Daoy (cell line): ENCODE results near the gene FBXL7. TPM values are rescaled to one million over a fixed set of nuclear protein-coding genes. Genes with fewer than 3 reads are reported as not detected.

Experiments used
- DNase-seq: peaks from one replicate; pipeline ENCODE4 v3.0.0-alpha.2; 2015; ENCODE audit warnings: low read depth
- total RNA-seq: library from RNA; depleted of rRNA; stranded (reverse); fragments of >200 nt; shearing (Covaris generic); gene quantifications from 2 replicates; pipeline ENCODE4 v1.2.3, GENCODE V29; 2014

Gene FBXL7
- total RNA-seq, 1 experiment from 2014 or later: 3.0 TPM

- DNase-seq: no peak
These were observed 38.5 kb downstream of the FBXL7 start for GRCh38 chr5:15538516-15538915.

GRCh38 chr5:15539951-15540350 is 40.0 kb downstream of the FBXL7 start:
- DNase-seq: no peak

GRCh38 chr5:15544039-15544438 is 44.1 kb downstream of the FBXL7 start:
- no peak for DNase-seq

GRCh38 chr5:15545082-15545481 is 45.1 kb downstream of the FBXL7 start:
- no peak for DNase-seq

- no peak for DNase-seq
These were observed 47.4 kb downstream of the FBXL7 start for GRCh38 chr5:15547261-15547839.

- no peak for DNase-seq
These were observed 50.0 kb downstream of the FBXL7 start for GRCh38 chr5:15549961-15550360.

GRCh38 chr5:15550502-15551112 is 50.6 kb downstream of the FBXL7 start:
- DNase-seq: no peak

- no peak for DNase-seq
These were observed 51.1 kb downstream of the FBXL7 start for GRCh38 chr5:15551113-15551504.

GRCh38 chr5:15554542-15554941 is 54.6 kb downstream of the FBXL7 start:
- no peak for DNase-seq

GRCh38 chr5:15555176-15555575 is 55.2 kb downstream of the FBXL7 start:
- DNase-seq: no peak

GRCh38 chr5:15558240-15558639 is 58.3 kb downstream of the FBXL7 start:
- no peak for DNase-seq

- no peak for DNase-seq
These were observed 58.7 kb downstream of the FBXL7 start for GRCh38 chr5:15558681-15559080.

- DNase-seq: no peak
These were observed 60.4 kb downstream of the FBXL7 start for GRCh38 chr5:15560421-15560820.

- no peak for DNase-seq
These were observed 64.5 kb downstream of the FBXL7 start for GRCh38 chr5:15564523-15564922.

- DNase-seq: no peak
These were observed 65.0 kb downstream of the FBXL7 start for GRCh38 chr5:15564957-15565356.

GRCh38 chr5:15566306-15566705 is 66.3 kb downstream of the FBXL7 start:
- no peak for DNase-seq

- no peak for DNase-seq
These were observed 66.8 kb downstream of the FBXL7 start for GRCh38 chr5:15566789-15567188.

- DNase-seq: no peak
These were observed 70.5 kb downstream of the FBXL7 start for GRCh38 chr5:15570491-15570890.

- no peak for DNase-seq
These were observed 71.1 kb downstream of the FBXL7 start for GRCh38 chr5:15571081-15571480.

GRCh38 chr5:15571618-15572017 is 71.6 kb downstream of the FBXL7 start:
- no peak for DNase-seq

- DNase-seq: no peak
These were observed 73.6 kb downstream of the FBXL7 start for GRCh38 chr5:15573590-15573989.

GRCh38 chr5:15574128-15574527 is 74.1 kb downstream of the FBXL7 start:
- no peak for DNase-seq

GRCh38 chr5:15574806-15575325 is 74.9 kb downstream of the FBXL7 start:
- DNase-seq: no peak

- DNase-seq: no peak
These were observed 75.7 kb downstream of the FBXL7 start for GRCh38 chr5:15575666-15576065.
